HG03097 (cell line): ENCODE data around the gene NCOA1.
"Not testable (repeated sequence)": the region's sequence is repeated elsewhere in the genome, so short reads cannot be mapped to it uniquely, and the experiment has no call there.

ENCODE experiments used
- ATAC-seq: cut with Tn5 transposase; IDR thresholded peaks from one replicate; pipeline ENCODE4 v1.9.1; 2021; ENCODE audit not compliant: unreplicated experiment, low FRiP score

NCOA1 gene

DNA sequence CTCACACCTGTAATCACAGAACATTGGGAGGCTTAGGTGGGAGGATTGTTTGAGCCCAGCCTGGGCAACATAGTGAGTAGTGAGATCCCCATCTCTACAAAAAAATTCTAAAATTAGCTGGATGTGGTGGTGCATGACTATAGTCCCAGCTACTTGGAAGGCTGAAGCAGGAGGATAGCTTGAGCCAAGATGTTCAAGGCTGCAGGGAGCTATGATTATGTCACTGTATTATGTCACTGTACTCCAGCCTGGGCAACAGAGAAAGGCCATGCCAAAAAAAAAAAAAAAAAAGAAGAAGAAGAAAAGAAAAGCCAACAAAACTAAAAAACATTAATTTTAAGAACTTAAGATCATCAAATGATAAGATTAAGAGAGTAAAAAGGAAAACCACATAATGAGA is 17.4 kb upstream of the NCOA1 start:
- no peak for ATAC-seq

- ATAC-seq, result no peak
These were observed 17.0 kb upstream of the NCOA1 start for GRCh38 chr2:24474053-24474452.

DNA sequence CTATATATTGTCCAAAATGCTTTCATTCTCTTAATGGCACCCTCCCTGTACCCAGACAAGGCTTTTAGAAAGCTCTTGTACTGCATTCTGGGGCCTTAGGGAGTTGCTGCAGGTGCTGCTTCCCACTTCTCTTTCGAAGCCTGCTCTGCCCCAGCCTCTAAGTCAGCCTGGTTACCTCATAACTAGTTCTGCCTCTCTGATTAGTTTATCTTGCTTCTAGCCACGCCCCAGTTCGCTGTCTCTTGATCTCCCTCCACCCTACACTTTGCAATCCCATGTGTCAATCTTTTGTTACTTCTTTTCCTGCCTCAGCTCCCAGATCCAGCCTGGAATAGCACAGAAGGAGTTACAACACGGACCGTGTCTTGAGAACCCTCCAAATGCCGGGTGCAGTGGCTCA is 13.8 kb upstream of the NCOA1 start:
- ATAC-seq, result no peak

GRCh38 chr2:24478243-24478642 is 12.8 kb upstream of the NCOA1 start:
- ATAC-seq, result no peak

DNA sequence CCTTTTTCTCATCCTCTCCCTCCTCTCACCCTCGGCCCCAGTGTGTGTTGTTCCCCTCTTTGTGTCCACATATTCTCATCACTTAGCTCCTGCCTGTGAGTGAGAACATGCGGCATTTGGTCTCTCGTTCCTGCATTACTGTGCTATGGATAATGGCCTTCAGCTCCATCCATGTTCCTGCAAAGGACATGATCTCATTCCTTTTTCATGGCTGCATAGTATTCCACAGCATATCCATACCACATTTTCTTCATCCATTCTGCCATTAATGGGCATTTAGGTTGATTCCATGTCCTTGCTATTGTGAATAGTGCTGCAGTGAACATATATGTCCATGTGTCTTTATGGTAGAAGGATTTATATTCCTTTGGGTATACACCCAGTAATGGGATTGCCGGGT is 10.8 kb upstream of the NCOA1 start:
- no peak for ATAC-seq

- ATAC-seq, result no peak
These were observed 8.6 kb upstream of the NCOA1 start for GRCh38 chr2:24482251-24482971.

- no peak for ATAC-seq
These were observed 8.1 kb upstream of the NCOA1 start for GRCh38 chr2:24482972-24483300.

DNA sequence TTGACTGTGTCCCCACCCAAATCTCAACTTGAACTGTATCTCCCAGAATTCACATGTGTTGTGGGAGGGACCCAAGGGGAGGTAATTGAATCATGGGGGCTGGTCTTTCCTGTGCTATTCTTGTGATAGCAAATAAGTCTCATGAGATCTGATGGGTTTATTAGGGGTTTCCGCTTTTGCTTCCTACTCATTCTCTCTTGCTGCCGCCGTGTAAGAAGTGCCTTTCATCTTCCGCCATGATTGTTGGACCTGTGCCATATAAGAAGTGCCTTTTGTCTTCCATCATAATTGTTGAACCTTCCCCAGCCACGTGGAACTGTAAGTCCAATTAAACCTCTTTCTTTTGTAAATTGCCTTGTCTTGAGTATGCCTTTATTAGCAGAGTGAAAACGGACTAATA is 6.4 kb upstream of the NCOA1 start:
- not testable (repeated sequence) for ATAC-seq

DNA sequence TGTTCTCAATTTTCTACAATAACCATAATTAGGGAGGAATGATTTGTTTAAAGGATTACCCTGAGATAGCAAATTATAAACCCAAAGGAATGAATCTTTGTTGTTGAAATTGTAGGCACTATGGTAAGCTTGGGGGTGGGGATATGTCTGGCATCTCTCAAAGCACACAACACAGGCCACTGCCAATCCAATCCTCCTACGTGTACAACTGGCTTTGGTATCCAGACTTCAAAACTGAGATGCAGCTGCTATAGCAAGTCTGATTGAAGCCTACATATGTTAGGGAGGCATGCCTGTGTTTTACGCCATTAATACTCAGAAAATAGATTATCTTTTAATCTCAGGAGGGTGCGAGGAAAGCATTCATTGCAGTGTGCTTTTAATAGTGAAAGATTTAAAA is 5.9 kb upstream of the NCOA1 start:
- no peak for ATAC-seq

GRCh38 chr2:24486636-24487205 is 4.3 kb upstream of the NCOA1 start:
- ATAC-seq, result no peak

DNA sequence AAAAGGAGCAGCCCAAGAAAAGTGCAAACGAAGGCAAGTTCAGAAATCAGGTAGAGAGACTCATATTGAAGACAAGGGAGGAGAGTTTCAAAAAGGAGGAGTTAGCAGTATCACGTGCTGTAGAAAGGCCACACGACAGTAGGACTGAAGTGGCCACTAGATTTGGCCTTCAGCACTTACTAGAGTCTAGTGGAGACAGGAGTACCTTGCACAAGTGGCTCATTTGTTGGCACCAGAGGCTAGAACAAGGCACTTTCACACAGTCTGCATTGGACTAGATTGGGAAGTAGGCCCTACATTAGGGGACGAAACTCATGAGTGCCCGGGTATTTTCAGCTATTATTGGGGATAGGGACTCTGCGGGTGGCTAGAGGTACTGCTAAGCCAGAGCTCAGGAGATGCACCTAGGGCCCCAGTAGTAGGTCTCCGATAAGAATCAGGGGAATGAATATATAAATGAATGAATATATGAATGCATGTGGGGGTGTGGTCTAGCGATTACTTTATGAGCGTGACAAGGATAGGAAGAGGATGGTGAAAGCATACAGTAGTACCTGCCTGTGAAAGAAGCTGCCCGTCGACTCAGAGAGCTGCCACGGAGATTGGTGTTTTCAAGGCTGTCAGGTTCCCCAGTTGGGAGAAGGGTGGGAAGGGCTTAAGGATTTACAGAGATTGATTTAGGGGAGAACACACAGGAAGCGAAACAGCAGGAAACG is 1.4 kb upstream of the NCOA1 start:
- no peak for ATAC-seq

GRCh38 chr2:24490181-24490689 is 819 bp upstream of the NCOA1 start:
- no peak for ATAC-seq

DNA sequence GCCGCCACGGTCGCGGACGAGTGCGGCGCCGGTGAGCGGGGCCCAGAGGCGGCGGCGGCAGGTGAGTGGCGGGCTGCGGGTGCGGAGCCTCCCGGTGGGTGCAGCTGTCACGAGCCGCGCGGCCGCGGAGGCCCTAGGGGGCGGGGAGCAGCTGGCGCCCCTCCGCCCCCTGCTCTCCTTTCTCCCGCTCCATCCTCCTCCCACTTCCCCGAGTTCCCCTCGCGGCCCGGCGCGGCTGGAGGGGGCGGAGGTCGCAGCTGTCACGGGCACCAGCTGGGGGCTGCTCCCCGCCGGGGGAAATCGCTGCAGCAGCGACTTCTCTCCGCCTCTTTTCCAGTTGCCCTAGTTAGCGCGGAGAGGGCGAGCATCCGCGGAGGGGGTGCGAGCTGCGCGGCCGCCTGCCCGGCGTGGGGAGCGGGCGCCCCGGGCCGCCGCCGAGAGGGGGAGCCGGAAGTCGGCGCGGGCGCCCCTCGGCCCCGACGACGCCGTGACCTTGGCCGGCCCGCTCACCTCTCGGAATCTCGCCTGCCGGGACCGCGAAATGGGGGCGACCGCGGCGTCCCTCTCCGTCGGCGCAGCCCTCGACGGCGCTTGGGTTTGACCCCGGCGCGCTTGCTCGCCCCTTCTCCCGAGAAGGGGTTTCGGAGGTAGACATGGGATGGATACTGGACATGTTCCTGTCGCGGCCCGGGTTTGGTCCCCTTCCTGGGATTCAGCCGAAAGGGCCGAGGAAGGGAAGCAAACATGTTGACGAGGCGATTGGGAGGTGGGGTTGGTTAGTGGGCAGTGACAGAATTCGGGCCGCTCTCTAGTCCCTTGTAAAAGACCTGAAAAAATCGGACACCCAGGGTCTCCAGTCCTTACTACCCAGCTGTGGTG is 727 bp downstream of the NCOA1 start:
- peak; percentile 33 for ATAC-seq

DNA sequence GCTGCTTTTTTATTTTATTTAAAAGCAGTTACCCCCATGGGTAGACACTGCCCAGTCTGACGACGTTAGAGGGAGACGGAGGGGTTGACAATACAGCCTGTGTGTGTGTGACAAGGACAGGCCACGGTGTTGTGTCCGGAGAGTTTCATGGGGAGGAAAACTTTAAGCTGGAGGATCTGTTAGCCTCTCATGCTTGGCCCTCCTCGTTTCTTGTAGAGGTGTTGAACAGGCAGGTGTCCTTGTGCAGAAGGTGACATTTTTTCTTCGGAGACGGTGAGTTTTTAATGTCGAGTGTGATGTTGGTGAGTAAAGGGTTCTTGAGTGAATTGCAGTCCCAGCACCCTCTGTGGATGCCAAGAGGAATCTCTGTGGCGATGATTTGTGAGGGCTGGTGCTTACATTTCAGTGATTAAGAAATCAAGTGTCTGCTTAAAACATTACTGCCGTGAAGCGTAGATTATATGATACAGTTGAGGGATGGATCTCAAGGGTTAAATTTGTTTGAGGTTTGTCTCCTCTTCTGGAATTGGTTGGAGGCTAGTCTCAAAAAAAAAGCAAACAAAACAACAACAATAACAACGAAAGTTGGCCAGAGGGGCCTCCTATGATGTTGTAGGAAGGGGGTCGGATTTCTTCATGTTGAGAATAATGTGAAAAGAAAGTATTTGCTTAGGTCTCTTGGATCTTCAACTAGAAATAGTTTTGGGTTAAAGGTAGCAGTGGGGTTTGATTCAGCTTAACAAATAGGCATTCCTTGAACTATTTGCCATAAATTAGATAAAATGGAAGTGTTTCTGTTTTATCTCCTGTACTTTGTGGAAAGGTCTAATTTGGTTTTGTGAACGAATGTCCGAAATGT is 1.6 kb downstream of the NCOA1 start:
- no peak for ATAC-seq

GRCh38 chr2:24493713-24494112 is 2.7 kb downstream of the NCOA1 start:
- no peak for ATAC-seq

- ATAC-seq, result no peak
These were observed 3.4 kb downstream of the NCOA1 start for GRCh38 chr2:24494410-24494809.

- no peak for ATAC-seq
These were observed 4.4 kb downstream of the NCOA1 start for GRCh38 chr2:24495451-24495850.

- ATAC-seq, result no peak
These were observed 5.9 kb downstream of the NCOA1 start for GRCh38 chr2:24496959-24497358.

GRCh38 chr2:24497685-24498084 is 6.6 kb downstream of the NCOA1 start:
- ATAC-seq, result no peak

DNA sequence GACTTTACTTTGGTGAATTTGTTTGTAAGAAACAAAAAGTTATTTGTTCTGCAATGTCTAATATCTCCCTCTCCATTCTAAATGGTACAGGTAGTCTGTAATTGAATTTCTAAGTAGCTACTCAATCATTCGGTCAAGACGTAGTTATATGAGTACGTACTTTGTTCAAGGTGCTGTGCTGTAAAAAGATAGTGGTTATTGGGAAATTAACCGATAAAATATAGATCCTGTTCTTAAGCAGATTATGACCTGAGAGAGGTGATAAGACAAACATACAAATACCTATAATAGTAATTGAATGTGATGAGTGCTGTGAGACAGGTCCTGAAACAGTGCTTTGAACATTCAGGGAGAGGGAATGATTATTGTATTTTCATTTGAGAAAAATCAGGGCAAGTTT is 7.1 kb downstream of the NCOA1 start:
- no peak for ATAC-seq
